ENCODE data around the gene UBAC2.

UBAC2 gene

DNA sequence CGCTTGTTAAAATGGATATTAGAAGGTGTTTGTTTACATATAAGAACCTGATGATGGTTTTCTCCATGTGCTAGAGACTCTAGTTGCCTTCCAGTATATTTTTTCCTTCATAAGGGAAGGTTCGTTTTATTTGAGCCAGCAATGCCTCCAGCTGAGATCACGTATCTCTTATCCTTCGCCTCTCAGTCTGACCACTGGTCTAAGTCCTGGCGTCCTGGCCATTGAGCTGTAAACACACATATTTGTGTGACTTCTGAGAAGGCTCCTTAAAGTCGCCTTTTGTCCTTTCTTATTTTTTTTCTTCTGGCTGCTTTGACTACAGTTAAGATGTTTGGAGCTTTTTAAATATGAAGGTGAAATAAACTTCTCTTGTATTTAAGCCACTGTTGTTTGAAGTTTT, 130.3 kb downstream of the UBAC2 start:
- Histone ChIP-seq H3K27ac (ENCODE audit: insufficient read depth in 1 of 2, low read depth in 1 of 2, low read length in 2 of 2, poor library complexity in 1 of 2, severe bottlenecking in 2 of 2) (no peak overlapping the region), H3K9me3 (ENCODE audit: control extremely low read depth in 1 of 5, control insufficient read depth in 4 of 5, insufficient read depth in 2 of 5, low read depth in 1 of 5, low read length in 4 of 5) (no peaks in the 10 kb centered on the region), H3K36me3 (ENCODE audit: control insufficient read depth in 4 of 4, insufficient read depth in 4 of 4, low read length in 3 of 4) (peaks cover 6 to 28% (median 15%) of the 10 kb centered on the region in 4 experiments), H3K4me3 (ENCODE audit: control insufficient read depth in 1 of 7, extremely low read depth in 1 of 7, insufficient read depth in 4 of 7, low read depth in 2 of 7, low read length in 6 of 7) (no peak overlapping the region), H3K4me1 (ENCODE audit: control extremely low read depth in 1 of 4, control insufficient read depth in 4 of 4, insufficient read depth in 4 of 4, low read length in 3 of 4) (peaks cover 0 to 10% (median under 1%) of the 10 kb centered on the region in 4 experiments), H3K27me3 (replicated peaks in 2 of 5; ENCODE audit: control insufficient read depth in 4 of 5, insufficient read depth in 5 of 5, low read length in 4 of 5) (no peaks in the 10 kb centered on the region)
- 50% methylated on average over 4 of the region's 6 CpGs for WGBS (ENCODE audit: insufficient coverage)
- no peak for DNase-seq
- CTCF ChIA-PET: interaction anchor here (0.8 to 2.3 kb wide), 8 partner anchors 9 to 61 kb away, joined by 3 to 8 read pairs (median 3); no protein-coding TSS in a partner anchor
- POLR2A ChIA-PET: no interaction called here

DNA sequence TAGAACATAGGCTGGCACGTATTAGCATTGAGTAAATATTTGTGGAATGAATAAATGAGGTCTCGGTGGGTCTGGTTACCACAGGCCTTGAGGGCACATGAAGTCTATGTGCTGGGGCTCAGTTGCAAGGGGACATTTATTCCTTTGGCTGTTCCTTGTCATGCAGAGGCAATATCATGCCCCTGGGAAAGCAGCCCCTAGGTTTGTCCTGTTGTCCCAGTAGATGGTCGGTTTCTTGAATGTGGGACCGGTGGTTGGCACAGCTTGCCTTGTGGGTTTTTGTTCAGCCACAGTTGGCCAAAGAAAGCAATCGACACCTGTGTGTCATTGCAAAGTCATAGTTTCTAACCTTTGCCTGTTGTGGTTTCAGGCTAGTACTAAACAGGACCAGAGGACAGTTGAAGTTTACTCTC, 131.2 kb downstream of the UBAC2 start:
- ChIA-PET POLR2A (no interaction called here), CTCF (interaction anchor here (1.3 to 2.3 kb wide), 4 partner anchors 10 to 62 kb away, joined by 3 to 8 read pairs (median 4); no protein-coding TSS in a partner anchor)
- H3K9me3 ChIP-seq (ENCODE audit: control extremely low read depth in 1 of 5, control insufficient read depth in 4 of 5, insufficient read depth in 2 of 5, low read depth in 1 of 5, low read length in 4 of 5): no peaks in the 10 kb centered on the region
- 95% methylated on average over 3 of the region's 5 CpGs for WGBS (ENCODE audit: insufficient coverage)
- peaks cover 0 to 10% (median under 1%) of the 10 kb centered on the region in 4 experiments for H3K4me1 ChIP-seq (ENCODE audit: control extremely low read depth in 1 of 4, control insufficient read depth in 4 of 4, insufficient read depth in 4 of 4, low read length in 3 of 4)
- no peak for DNase-seq
- H3K27ac ChIP-seq (ENCODE audit: insufficient read depth in 1 of 2, low read depth in 1 of 2, low read length in 2 of 2, poor library complexity in 1 of 2, severe bottlenecking in 2 of 2): no peak overlapping the region
- no peak overlapping the region for H3K4me3 ChIP-seq (ENCODE audit: control insufficient read depth in 1 of 7, extremely low read depth in 1 of 7, insufficient read depth in 4 of 7, low read depth in 2 of 7, low read length in 6 of 7)
- H3K36me3 ChIP-seq (ENCODE audit: control insufficient read depth in 4 of 4, insufficient read depth in 4 of 4, low read length in 3 of 4): peaks cover 6 to 27% (median 16%) of the 10 kb centered on the region in 4 experiments
- H3K27me3 ChIP-seq (replicated peaks in 2 of 5; ENCODE audit: control insufficient read depth in 4 of 5, insufficient read depth in 5 of 5, low read length in 4 of 5): no peaks in the 10 kb centered on the region

DNA sequence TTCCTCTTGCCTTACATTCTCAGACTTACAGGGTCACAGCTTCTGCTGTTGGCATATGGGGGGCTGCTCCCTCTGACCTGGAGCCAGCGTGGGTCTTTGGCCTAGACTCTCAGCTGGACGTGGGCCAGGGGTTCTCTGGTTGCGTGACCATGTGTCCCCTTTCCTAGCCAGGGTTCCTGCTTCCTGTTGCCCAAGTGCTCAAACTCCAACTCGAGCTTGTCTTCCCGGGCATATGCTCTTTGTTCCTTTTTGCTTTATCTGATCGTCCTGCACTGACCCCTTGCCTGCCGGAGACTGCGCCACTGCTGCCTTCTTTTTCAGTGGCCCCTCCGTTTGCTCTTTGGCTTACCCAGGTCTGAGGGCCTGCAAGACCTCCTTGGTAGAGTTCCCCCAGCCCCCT, 131.8 kb downstream of the UBAC2 start:
- Histone ChIP-seq H3K36me3 (ENCODE audit: control insufficient read depth in 4 of 4, insufficient read depth in 4 of 4, low read length in 3 of 4) (peaks cover 6 to 28% (median 17%) of the 10 kb centered on the region in 4 experiments), H3K27me3 (replicated peaks in 2 of 5; ENCODE audit: control insufficient read depth in 4 of 5, insufficient read depth in 5 of 5, low read length in 4 of 5) (no peaks in the 10 kb centered on the region), H3K4me1 (ENCODE audit: control extremely low read depth in 1 of 4, control insufficient read depth in 4 of 4, insufficient read depth in 4 of 4, low read length in 3 of 4) (peaks cover 0 to 10% (median under 1%) of the 10 kb centered on the region in 4 experiments), H3K27ac (ENCODE audit: insufficient read depth in 1 of 2, low read depth in 1 of 2, low read length in 2 of 2, poor library complexity in 1 of 2, severe bottlenecking in 2 of 2) (no peak overlapping the region), H3K4me3 (ENCODE audit: control insufficient read depth in 1 of 7, extremely low read depth in 1 of 7, insufficient read depth in 4 of 7, low read depth in 2 of 7, low read length in 6 of 7) (no peak overlapping the region), H3K9me3 (ENCODE audit: control extremely low read depth in 1 of 5, control insufficient read depth in 4 of 5, insufficient read depth in 2 of 5, low read depth in 1 of 5, low read length in 4 of 5) (no peaks in the 10 kb centered on the region)
- DNase-seq: no peak
- WGBS (ENCODE audit: insufficient coverage): 98% methylated on average over 9 of the region's 9 CpGs
- CTCF ChIA-PET: interaction anchor here (1.3 kb wide), 1 partner anchor 48 kb away, joined by 3 read pairs; no protein-coding TSS in a partner anchor
- POLR2A ChIA-PET: no interaction called here

DNA sequence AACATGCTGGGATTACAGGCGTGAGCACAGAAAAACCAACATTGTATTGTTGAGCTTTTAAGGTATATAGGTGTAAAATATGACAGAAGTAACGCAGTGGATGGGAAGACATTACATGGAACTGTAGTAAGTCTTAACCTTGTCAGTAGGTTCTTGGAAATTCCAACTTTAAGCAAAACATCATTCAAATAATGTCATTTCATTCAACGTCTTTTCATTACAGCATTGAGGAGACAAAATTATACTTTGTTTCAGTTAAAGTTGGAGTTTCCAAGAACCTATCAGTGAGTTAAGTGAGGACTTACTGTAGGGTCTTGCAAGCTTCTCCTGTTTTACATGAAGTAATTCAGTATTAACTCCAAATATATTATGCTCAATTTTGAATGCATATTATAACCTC, 133.6 kb downstream of the UBAC2 start:
- no peaks in the 10 kb centered on the region for H3K27me3 ChIP-seq (replicated peaks in 2 of 5; ENCODE audit: control insufficient read depth in 4 of 5, insufficient read depth in 5 of 5, low read length in 4 of 5)
- no peaks in the 10 kb centered on the region for H3K9me3 ChIP-seq (ENCODE audit: control extremely low read depth in 1 of 5, control insufficient read depth in 4 of 5, insufficient read depth in 2 of 5, low read depth in 1 of 5, low read length in 4 of 5)
- 100% methylated on average over 2 of the region's 3 CpGs for WGBS (ENCODE audit: insufficient coverage)
- no peak overlapping the region for H3K4me3 ChIP-seq (ENCODE audit: control insufficient read depth in 1 of 7, extremely low read depth in 1 of 7, insufficient read depth in 4 of 7, low read depth in 2 of 7, low read length in 6 of 7)
- DNase-seq: no peak
- H3K27ac ChIP-seq (ENCODE audit: insufficient read depth in 1 of 2, low read depth in 1 of 2, low read length in 2 of 2, poor library complexity in 1 of 2, severe bottlenecking in 2 of 2): no peak overlapping the region
- ChIA-PET POLR2A (no interaction called here), CTCF (interaction anchor here (1.0 to 2.0 kb wide), 4 partner anchors 15 to 64 kb away, joined by 4 to 7 read pairs (median 5); no protein-coding TSS in a partner anchor)
- peaks cover 0 to 20% (median 13%) of the 10 kb centered on the region in 4 experiments for H3K36me3 ChIP-seq (ENCODE audit: control insufficient read depth in 4 of 4, insufficient read depth in 4 of 4, low read length in 3 of 4)
- H3K4me1 ChIP-seq (ENCODE audit: control extremely low read depth in 1 of 4, control insufficient read depth in 4 of 4, insufficient read depth in 4 of 4, low read length in 3 of 4): peaks cover 0 to 10% (median under 1%) of the 10 kb centered on the region in 4 experiments

DNA sequence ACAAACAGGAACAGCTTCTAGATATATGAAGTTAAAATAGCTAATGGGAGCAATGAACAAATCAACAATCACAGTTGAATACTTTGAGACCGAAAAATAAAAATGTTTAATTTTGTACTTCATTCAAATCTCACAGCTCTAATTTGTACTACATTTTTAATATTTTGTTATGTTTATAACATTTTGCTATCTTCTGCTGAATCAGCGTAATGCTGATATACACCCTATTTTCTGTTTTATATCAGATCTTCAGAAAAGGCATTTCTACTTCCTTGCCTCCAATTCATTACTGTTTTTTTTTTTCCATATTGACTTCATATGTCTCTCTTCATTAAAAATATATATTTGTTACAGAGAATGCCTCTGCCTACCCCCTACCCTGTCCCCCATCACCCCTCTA, 134.4 kb downstream of the UBAC2 start:
- Histone ChIP-seq H3K9me3 (ENCODE audit: control extremely low read depth in 1 of 5, control insufficient read depth in 4 of 5, insufficient read depth in 2 of 5, low read depth in 1 of 5, low read length in 4 of 5) (no peaks in the 10 kb centered on the region), H3K27me3 (replicated peaks in 2 of 5; ENCODE audit: control insufficient read depth in 4 of 5, insufficient read depth in 5 of 5, low read length in 4 of 5) (no peaks in the 10 kb centered on the region), H3K4me3 (ENCODE audit: control insufficient read depth in 1 of 7, extremely low read depth in 1 of 7, insufficient read depth in 4 of 7, low read depth in 2 of 7, low read length in 6 of 7) (no peak overlapping the region), H3K27ac (ENCODE audit: insufficient read depth in 1 of 2, low read depth in 1 of 2, low read length in 2 of 2, poor library complexity in 1 of 2, severe bottlenecking in 2 of 2) (no peak overlapping the region), H3K36me3 (ENCODE audit: control insufficient read depth in 4 of 4, insufficient read depth in 4 of 4, low read length in 3 of 4) (peaks cover 0 to 16% (median 10%) of the 10 kb centered on the region in 4 experiments), H3K4me1 (ENCODE audit: control extremely low read depth in 1 of 4, control insufficient read depth in 4 of 4, insufficient read depth in 4 of 4, low read length in 3 of 4) (peaks cover 0 to 10% (median under 1%) of the 10 kb centered on the region in 4 experiments)
- no peak for DNase-seq
- POLR2A ChIA-PET: no interaction called here
- WGBS (ENCODE audit: insufficient coverage): no CpG with 5 or more reads among the region's 2 CpGs
- CTCF ChIA-PET: interaction anchor here (0.7 to 2.0 kb wide), 7 partner anchors 10 to 65 kb away, joined by 3 to 7 read pairs (median 5); no protein-coding TSS in a partner anchor

DNA sequence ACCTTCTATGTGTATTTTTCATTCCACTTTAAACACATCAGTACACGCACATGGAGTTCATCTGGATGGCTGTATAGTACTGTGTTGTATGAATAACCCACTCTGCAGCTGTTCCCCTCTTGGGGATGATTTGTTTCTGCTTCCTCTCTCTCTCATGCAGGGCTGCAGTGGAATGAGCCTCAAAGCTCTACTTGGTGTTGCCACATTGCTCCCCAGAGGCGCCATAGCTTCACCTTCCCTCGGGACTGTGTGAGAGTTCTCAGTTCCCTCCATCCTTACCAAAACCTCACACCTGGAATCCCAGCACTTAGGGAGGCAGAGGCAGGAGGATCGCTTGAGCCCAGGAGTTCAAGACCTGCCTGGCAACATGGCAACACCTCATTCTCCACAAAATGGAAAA, 134.9 kb downstream of the UBAC2 start:
- ChIA-PET CTCF (interaction anchor here (1.0 to 2.0 kb wide), 3 partner anchors 13 to 46 kb away, joined by 3 to 7 read pairs (median 5); no protein-coding TSS in a partner anchor), POLR2A (no interaction called here)
- Histone ChIP-seq H3K4me1 (ENCODE audit: control extremely low read depth in 1 of 4, control insufficient read depth in 4 of 4, insufficient read depth in 4 of 4, low read length in 3 of 4) (peaks cover 0 to 10% (median 2%) of the 10 kb centered on the region in 4 experiments), H3K9me3 (ENCODE audit: control extremely low read depth in 1 of 5, control insufficient read depth in 4 of 5, insufficient read depth in 2 of 5, low read depth in 1 of 5, low read length in 4 of 5) (no peaks in the 10 kb centered on the region), H3K27ac (ENCODE audit: insufficient read depth in 1 of 2, low read depth in 1 of 2, low read length in 2 of 2, poor library complexity in 1 of 2, severe bottlenecking in 2 of 2) (no peak overlapping the region), H3K4me3 (ENCODE audit: control insufficient read depth in 1 of 7, extremely low read depth in 1 of 7, insufficient read depth in 4 of 7, low read depth in 2 of 7, low read length in 6 of 7) (no peak overlapping the region), H3K27me3 (replicated peaks in 2 of 5; ENCODE audit: control insufficient read depth in 4 of 5, insufficient read depth in 5 of 5, low read length in 4 of 5) (no peaks in the 10 kb centered on the region), H3K36me3 (ENCODE audit: control insufficient read depth in 4 of 4, insufficient read depth in 4 of 4, low read length in 3 of 4) (peaks cover under 1 to 22% (median 16%) of the 10 kb centered on the region in 4 experiments)
- no peak for DNase-seq
- WGBS (ENCODE audit: insufficient coverage): 100% methylated on average over 2 of the region's 4 CpGs

DNA sequence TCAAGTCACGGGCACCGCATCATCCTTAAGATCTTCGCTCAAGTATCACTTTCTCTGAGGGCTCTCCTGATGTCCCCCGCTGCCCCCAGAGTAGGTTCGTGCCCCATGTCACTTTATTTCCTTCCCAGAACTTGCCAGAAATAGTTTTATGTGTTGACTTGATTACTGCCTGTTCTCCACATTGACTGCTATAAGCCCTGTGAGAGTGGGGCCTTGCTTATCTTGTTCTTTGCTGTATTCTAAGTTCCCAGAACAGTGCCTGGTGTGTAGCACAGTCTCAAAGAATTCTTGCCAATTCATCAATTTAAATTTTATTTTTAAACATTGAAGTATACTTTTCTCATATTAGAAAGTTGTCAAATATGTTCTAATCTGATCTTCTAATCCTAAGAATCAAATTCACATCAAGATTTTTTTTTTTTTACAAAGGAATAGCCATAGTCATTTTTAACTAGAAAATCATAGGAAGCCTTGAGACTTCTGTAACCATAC, 138.6 kb downstream of the UBAC2 start:
- Histone ChIP-seq H3K4me1 (ENCODE audit: control extremely low read depth in 1 of 4, control insufficient read depth in 4 of 4, insufficient read depth in 4 of 4, low read length in 3 of 4) (peaks cover 0 to 2% (median under 1%) of the 10 kb centered on the region in 4 experiments), H3K4me3 (ENCODE audit: control insufficient read depth in 1 of 7, extremely low read depth in 1 of 7, insufficient read depth in 4 of 7, low read depth in 2 of 7, low read length in 6 of 7) (no peak overlapping the region), H3K9me3 (ENCODE audit: control extremely low read depth in 1 of 5, control insufficient read depth in 4 of 5, insufficient read depth in 2 of 5, low read depth in 1 of 5, low read length in 4 of 5) (no peaks in the 10 kb centered on the region), H3K36me3 (ENCODE audit: control insufficient read depth in 4 of 4, insufficient read depth in 4 of 4, low read length in 3 of 4) (peaks cover 11 to 52% (median 43%) of the 10 kb centered on the region in 4 experiments), H3K27me3 (replicated peaks in 2 of 5; ENCODE audit: control insufficient read depth in 4 of 5, insufficient read depth in 5 of 5, low read length in 4 of 5) (no peaks in the 10 kb centered on the region), H3K27ac (ENCODE audit: insufficient read depth in 1 of 2, low read depth in 1 of 2, low read length in 2 of 2, poor library complexity in 1 of 2, severe bottlenecking in 2 of 2) (no peak overlapping the region)
- ChIA-PET CTCF (interaction anchor here (1.0 to 1.3 kb wide), 3 partner anchors 8 to 37 kb away, joined by 3 to 4 read pairs (median 3); no protein-coding TSS in a partner anchor), POLR2A (no interaction called here)
- 90% methylated on average over 5 of the region's 5 CpGs for WGBS (ENCODE audit: insufficient coverage)
- no peak for DNase-seq

All from common myeloid progenitor, CD34-positive (primary cell).